Measurements from ENCODE around the gene GFM1.
A peak's percentile ranks its signal among the peaks of the same experiment; 100 is the strongest.
"Not testable (repeated sequence)": the region's sequence is repeated elsewhere in the genome, so short reads cannot be mapped to it uniquely, and the experiment has no call there.

The GFM1 gene

DNA sequence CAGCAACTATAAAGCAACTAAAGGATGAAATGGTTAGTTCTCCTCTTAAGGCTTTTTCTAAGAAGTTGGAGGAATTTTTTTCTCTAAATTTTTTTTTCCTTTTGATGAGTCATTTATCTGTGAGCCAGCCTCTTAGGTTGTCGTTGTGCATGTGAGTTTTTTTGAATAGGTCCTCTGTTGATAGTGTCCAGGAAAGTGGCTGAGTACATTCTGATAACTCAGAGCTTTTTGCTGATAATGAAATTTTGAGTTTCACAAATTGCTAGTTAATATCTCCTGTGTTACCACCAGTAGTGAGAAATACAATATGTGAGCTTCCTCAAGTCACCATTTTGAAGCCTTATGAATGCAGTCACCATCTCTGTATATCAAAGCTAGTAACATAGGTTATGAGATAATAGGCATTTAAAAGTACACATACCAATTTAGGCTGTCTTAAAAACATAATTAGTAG is 35.2 kb downstream of the GFM1 start:
- no peak for DNase-seq

DNA sequence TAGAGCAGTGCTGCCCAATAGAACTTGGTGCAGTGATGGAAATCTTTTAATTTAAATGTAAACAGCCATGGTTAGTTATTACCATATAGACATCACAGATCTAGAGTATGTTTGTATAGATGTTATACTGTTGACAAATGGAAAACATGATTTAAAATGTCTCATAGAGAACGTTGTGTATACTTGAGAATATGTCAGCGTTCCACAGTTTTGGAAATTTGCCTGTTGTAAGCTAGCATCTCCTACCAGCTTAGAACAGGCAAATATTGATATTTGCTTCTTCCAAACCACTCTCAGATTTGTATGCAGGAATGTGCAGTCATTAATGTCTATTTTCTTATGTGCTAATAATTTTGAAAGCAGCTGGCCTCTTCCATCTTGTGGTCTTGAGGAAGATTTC is 36.5 kb downstream of the GFM1 start:
- no peak for DNase-seq

- DNase-seq, result no peak
Measured at GRCh38 chr3:158683230-158683962, 39.1 kb downstream of the GFM1 start.

GRCh38 chr3:158685159-158685558 is 40.8 kb downstream of the GFM1 start:
- no peak for DNase-seq

GRCh38 chr3:158693866-158694456 is 49.6 kb downstream of the GFM1 start:
- DNase-seq, result not testable (repeated sequence)

DNA sequence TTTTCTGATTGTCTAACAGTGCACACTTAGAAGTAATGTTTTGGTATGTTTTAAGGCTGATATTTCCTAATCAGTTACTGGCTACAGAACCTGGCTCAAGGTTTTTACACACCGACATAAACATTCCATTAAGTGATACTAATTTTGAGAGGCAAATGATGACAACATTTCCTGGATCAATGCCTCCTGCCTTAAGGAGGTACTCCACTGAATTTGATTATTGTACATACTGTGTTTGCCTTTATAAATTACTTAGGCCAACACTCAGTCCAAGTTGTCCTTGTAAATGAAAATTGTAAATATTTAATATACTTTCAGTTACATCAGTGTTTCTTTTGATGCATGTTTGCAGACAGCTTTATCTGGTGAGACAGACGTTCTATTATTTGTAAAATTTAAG is 52.3 kb downstream of the GFM1 start:
- no peak for DNase-seq

GRCh38 chr3:158700559-158700958 is 56.2 kb downstream of the GFM1 start:
- DNase-seq, result no peak

- no peak for DNase-seq
Measured at GRCh38 chr3:158701420-158702065, 57.2 kb downstream of the GFM1 start.

DNA sequence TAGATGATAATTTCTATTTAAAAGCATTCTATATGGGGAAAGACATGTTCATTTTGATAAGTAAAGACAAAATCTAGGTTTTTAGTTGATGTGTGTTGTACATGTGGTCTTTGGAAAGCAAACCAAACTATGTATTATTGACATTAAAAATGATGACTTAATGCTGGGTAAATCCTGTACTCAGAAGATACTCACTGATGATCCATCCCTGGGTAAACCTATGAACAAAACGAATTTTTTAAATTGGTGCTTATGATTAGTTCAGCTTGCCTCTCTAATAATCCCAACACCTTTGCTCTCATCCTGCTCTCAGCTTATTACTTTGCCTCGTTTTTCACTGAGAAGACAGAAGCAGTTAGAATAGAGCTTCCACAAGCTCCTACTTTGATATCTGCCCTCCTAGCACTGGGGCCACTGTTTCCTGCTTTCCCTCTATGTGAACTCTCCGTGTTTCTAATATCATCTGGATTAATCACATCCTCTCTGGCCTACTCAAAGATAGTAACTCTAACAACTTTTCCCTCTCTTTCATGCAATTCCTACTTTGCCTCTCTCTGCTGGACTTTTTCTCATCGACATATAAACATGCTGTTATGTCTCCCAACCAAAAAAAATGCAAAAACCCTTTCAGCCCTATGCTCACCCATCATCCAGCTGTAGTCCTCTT is 58.6 kb downstream of the GFM1 start:
- DNase-seq, result no peak

DNA sequence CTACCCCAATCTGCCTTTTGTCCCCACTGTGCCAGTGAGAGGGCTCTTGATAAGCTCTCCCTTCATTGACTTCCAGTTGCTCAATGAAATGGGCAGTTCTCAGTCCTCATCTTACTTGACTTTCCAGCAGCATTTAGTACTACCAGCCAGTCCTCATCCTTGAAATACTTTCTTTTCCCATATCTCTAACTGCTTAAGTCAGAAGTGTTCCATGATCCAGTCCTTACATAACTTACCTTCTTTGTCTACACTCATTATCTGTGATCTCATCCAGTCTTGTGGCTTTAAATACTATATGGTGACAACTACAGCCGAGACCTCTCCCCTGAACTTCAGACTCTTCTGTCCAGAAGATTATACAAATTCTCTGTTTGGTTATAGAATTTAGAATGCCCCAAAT is 59.2 kb downstream of the GFM1 start:
- DNase-seq, result no peak

GRCh38 chr3:158709666-158710083 is 65.3 kb downstream of the GFM1 start:
- no peak for DNase-seq

- DNase-seq, result no peak
Measured at GRCh38 chr3:158710601-158711000, 66.3 kb downstream of the GFM1 start.

DNA sequence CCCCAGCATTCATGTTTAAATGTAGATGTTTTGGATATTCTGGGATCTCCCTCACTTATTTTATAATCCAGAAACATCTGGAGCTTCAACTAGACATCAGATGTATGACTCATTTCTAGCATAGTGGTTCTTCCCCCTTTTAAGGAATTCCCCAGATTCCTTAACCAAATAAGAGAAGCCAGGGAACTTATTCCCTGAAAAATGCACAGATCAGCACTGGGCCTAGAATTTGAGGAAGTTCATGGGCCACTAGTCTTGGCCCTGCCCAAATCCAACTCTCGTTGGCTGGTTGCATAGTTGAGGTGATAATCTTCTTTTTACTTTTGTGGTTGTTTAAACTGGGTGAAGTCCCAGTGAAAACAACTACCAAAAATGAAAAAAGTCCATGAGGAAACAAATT is 67.6 kb downstream of the GFM1 start:
- DNase-seq, result no peak

GRCh38 chr3:158712443-158712842 is 68.1 kb downstream of the GFM1 start:
- DNase-seq, result no peak

GRCh38 chr3:158713094-158713499 is 68.8 kb downstream of the GFM1 start:
- DNase-seq, result no peak

- DNase-seq, result no peak
Measured at GRCh38 chr3:158717576-158717975, 73.2 kb downstream of the GFM1 start.

- no peak for DNase-seq
Measured at GRCh38 chr3:158718490-158719170, 74.3 kb downstream of the GFM1 start.

DNA sequence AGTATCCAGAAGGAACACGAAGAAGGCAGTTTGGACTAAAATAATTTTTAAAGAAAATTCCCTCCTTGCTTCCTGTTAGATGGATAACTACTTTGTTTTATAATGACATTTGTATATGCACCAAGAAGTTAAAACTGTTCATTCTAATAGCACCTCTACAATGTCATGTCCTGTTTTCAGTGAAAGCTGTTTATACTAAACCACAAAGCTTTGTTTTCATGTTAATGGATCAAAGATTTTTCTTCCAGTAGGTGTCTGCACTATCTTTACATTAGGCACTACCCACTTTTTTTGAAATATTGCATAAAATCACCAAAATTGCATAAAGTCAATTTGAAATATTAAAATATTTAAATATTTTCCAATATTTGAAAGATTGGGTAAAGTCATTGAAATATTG is 77.8 kb downstream of the GFM1 start:
- peak in 1 of 2 donors; percentile 12 for DNase-seq

GRCh38 chr3:158723991-158724390 is 79.7 kb downstream of the GFM1 start:
- DNase-seq, result no peak

- no peak for DNase-seq
Measured at GRCh38 chr3:158725348-158726011, 81.2 kb downstream of the GFM1 start.

GRCh38 chr3:158727206-158728060 is 83.1 kb downstream of the GFM1 start:
- peak; percentile 27 to 75 for DNase-seq

GRCh38 chr3:158728061-158728377 is 83.7 kb downstream of the GFM1 start:
- no peak for DNase-seq
